Vagina (tissue), 2 donors: ENCODE data around the gene EEF1AKMT3.

Experiments
- POLR2AphosphoS5 ChIP-seq, 2 donors: sonication (generic); formaldehyde crosslinking; IDR thresholded peaks; one replicate each; pipeline ENCODE4 v1.9.0; 2017; ENCODE audit warnings: antibody characterized with exemption in 2 of 2, mild to moderate bottlenecking in 2 of 2, low read depth in 1 of 2; ENCODE audit not compliant: insufficient read depth in 1 of 2
- TF ChIP-seq, protein P1 (sequence below), 3 experiments: fragments of 450-650 bp in 2 of 3; fragments of 200-600 bp in 1 of 3; sonication (generic) in 1 of 3; IDR thresholded peaks; one replicate each; pipeline ENCODE4 v1.5.1; 2017 to 2019; ENCODE audit warnings: antibody characterized with exemption in 3 of 3, mild to moderate bottlenecking in 2 of 3, moderate library complexity in 2 of 3

DNA sequence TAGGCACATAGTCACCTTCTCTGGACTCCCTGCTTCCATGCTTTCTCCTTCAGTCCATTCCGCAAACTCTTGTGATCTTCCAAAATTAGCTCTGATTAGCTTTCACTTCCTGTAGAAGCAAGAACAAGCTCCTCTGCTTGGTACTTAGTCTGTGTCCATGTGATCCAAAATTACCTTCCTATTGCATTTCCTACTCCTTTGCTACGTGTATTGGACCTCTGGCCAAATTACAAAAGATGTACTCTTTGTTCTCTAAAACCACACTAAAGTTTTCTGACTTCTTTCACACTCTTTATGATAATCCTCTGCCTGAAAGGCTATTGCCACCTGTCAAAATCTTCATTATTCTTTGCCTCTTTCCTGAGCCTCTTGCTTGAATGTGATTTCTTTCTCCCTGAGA lies 9.4 kb downstream of the EEF1AKMT3 start:
- TF ChIP-seq POLR2AphosphoS5 (IDR thresholded peaks at IDR 0.05; ENCODE audit: insufficient read depth in 1 of 2, low read depth in 1 of 2) = no peak
- TF ChIP-seq, protein P1, sequence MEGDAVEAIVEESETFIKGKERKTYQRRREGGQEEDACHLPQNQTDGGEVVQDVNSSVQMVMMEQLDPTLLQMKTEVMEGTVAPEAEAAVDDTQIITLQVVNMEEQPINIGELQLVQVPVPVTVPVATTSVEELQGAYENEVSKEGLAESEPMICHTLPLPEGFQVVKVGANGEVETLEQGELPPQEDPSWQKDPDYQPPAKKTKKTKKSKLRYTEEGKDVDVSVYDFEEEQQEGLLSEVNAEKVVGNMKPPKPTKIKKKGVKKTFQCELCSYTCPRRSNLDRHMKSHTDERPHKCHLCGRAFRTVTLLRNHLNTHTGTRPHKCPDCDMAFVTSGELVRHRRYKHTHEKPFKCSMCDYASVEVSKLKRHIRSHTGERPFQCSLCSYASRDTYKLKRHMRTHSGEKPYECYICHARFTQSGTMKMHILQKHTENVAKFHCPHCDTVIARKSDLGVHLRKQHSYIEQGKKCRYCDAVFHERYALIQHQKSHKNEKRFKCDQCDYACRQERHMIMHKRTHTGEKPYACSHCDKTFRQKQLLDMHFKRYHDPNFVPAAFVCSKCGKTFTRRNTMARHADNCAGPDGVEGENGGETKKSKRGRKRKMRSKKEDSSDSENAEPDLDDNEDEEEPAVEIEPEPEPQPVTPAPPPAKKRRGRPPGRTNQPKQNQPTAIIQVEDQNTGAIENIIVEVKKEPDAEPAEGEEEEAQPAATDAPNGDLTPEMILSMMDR (IDR thresholded peaks at IDR 0.05) = no peak
